Activated CD8-positive, alpha-beta T cell treated with anti-CD3 and anti-CD28 coated beads for 36 hours (primary cell): ENCODE results near the gene SLC22A2. TPM values are rescaled to one million over a fixed set of nuclear protein-coding genes. Genes with fewer than 3 reads are reported as not detected.

Source experiments
- ATAC-seq: fragments of 200-7000 bp; cut with Tn5 transposase; one replicate; pipeline ENCODE4 v1.10.0; 2021; ENCODE audit warnings: mild to moderate bottlenecking, moderate library complexity
- CTCF ChIA-PET: fragments of 350-600 bp; sonication (Branson Sonifier 250); formaldehyde crosslinking; loops from one replicate; lab custom pipeline; 2021; ENCODE audit warnings: antibody characterized with exemption; lab: Charles Lee
- POLR2A ChIA-PET: fragments of 350-600 bp; sonication (Branson Sonifier 250); formaldehyde crosslinking; loops from one replicate; lab custom pipeline; 2021; ENCODE audit warnings: antibody characterized with exemption; lab: Charles Lee
- DNase-seq: peaks from one replicate; pipeline ENCODE4 v3.0.0-alpha.2; 2020
- H3K27ac Mint-ChIP-seq: one replicate; pipeline ENCODE4 v1.8.0; 2021; ENCODE audit warnings: mild to moderate bottlenecking, mixed read lengths
- H3K27me3 Mint-ChIP-seq: one replicate; pipeline ENCODE4 v1.8.0; 2021; ENCODE audit warnings: mixed read lengths
- H3K36me3 Mint-ChIP-seq: one replicate; pipeline ENCODE4 v1.8.0; 2021; ENCODE audit warnings: low read depth, mixed read lengths
- H3K4me1 Mint-ChIP-seq: one replicate; pipeline ENCODE4 v1.8.0; 2021; ENCODE audit warnings: low read depth, mixed read lengths
- H3K4me3 Mint-ChIP-seq: one replicate; pipeline ENCODE4 v1.8.0; 2021; ENCODE audit warnings: mild to moderate bottlenecking, moderate library complexity, mixed read lengths
- H3K9me3 Mint-ChIP-seq: one replicate; pipeline ENCODE4 v1.8.0; 2021; ENCODE audit warnings: mixed read lengths
- intact Hi-C: fragments of 100-400 bp; cut with micrococcal nuclease; formaldehyde crosslinking; loops from one replicate; pipeline ENCODE4 v1.10.0; 2022
- total RNA-seq, 2 experiments: library from RNA; stranded (reverse); gene quantifications; one replicate each; pipeline ENCODE4 v1.2.3, GENCODE V29; 2021
- TF ChIP-seq, protein P1 (sequence below): fragments of 200-600 bp; IDR thresholded peaks from one replicate; pipeline ENCODE4 v1.8.0; 2022; ENCODE audit warnings: antibody characterized with exemption, mild to moderate bottlenecking

SLC22A2 gene
- total RNA-seq, 2 experiments from 2014 or later, result not detected

DNA sequence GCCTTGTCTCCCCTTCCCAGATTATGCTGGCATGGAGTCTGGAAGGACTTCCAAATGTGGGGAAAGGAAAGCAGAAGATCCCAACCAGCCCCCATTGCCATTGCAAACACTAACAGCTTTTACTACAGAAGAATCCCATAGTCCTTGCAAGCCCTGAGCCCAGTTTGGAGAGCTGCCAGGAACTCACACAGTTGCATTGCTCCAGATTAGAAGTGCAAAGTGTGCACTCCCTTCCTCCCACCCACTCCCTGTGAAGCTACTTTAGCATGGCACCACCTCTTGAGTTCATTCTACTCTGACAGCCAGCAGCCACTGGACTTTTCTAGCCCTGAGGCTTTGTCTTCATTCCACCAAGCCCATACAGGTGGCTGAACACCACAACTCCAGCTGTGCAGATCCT, 67.6 kb downstream of the SLC22A2 start:
- ATAC-seq, result no peak
- intact Hi-C loops, result no loop called here
- no peak for DNase-seq
- Mint-ChIP-seq H3K27me3 (peaks cover 3% of the 10 kb centered on the region), H3K4me1 (no peaks in the 10 kb centered on the region), H3K27ac (no peak overlapping the region), H3K36me3 (no peaks in the 10 kb centered on the region), H3K9me3 (peaks cover 28% of the 10 kb centered on the region), H3K4me3 (no peak overlapping the region)
- ChIA-PET POLR2A (no interaction called here), CTCF (interaction anchor here (1.0 kb wide), 1 partner anchor 265 kb away, joined by 4 read pairs; no protein-coding TSS in a partner anchor)
- TF ChIP-seq, protein P1, sequence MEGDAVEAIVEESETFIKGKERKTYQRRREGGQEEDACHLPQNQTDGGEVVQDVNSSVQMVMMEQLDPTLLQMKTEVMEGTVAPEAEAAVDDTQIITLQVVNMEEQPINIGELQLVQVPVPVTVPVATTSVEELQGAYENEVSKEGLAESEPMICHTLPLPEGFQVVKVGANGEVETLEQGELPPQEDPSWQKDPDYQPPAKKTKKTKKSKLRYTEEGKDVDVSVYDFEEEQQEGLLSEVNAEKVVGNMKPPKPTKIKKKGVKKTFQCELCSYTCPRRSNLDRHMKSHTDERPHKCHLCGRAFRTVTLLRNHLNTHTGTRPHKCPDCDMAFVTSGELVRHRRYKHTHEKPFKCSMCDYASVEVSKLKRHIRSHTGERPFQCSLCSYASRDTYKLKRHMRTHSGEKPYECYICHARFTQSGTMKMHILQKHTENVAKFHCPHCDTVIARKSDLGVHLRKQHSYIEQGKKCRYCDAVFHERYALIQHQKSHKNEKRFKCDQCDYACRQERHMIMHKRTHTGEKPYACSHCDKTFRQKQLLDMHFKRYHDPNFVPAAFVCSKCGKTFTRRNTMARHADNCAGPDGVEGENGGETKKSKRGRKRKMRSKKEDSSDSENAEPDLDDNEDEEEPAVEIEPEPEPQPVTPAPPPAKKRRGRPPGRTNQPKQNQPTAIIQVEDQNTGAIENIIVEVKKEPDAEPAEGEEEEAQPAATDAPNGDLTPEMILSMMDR, result no peak

GRCh38 chr6:160190081-160190480, 68.5 kb downstream of the SLC22A2 start:
- H3K27ac Mint-ChIP-seq, result no peak overlapping the region
- no peak overlapping the region for H3K4me3 Mint-ChIP-seq
- CTCF ChIA-PET, result interaction anchor here (0.9 to 1.0 kb wide), 2 partner anchors 51 to 266 kb away, joined by 3 to 4 read pairs; no protein-coding TSS in a partner anchor
- POLR2A ChIA-PET, result no interaction called here
- ATAC-seq (no peak), DNase-seq (no peak)
- H3K4me1 Mint-ChIP-seq, result no peaks in the 10 kb centered on the region
- intact Hi-C loops, result no loop called here
- no peaks in the 10 kb centered on the region for H3K36me3 Mint-ChIP-seq
- peaks cover 6% of the 10 kb centered on the region for H3K27me3 Mint-ChIP-seq
- peaks cover 28% of the 10 kb centered on the region for H3K9me3 Mint-ChIP-seq
- TF ChIP-seq, protein P1, result no peak

DNA sequence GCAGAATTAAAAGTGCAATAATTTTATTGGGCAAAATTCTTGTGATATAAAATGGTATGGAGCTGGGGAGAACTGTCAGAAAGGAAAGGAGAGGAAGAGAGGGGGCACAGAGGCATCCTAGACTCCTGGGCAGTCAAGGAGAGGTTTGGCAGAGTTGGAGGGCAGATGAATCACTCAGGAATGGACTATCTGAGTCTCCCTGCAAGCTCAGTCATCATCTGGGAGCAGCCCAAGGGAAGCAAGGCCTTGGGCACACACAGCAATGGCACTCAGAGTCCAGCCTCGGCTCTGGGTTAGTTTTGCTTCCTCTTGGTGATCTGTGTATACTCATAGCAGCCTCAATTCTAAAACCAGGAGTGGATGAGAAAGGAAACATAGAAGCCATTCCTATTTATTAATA, 69.8 kb downstream of the SLC22A2 start:
- no peak for DNase-seq

GRCh38 chr6:160180706-160181105, 77.9 kb downstream of the SLC22A2 start:
- ChIA-PET POLR2A (no interaction called here), CTCF (no interaction called here)
- Mint-ChIP-seq H3K9me3 (peaks cover under 1% of the 10 kb centered on the region), H3K27ac (no peak overlapping the region), H3K4me3 (no peak overlapping the region), H3K36me3 (no peaks in the 10 kb centered on the region), H3K27me3 (peaks cover 23% of the 10 kb centered on the region), H3K4me1 (no peaks in the 10 kb centered on the region)
- ATAC-seq (no peak), DNase-seq (no peak)
- TF ChIP-seq, protein P1, result no peak
- intact Hi-C loops, result no loop called here

More for the DNA sequence above, 69.8 kb downstream of the SLC22A2 start:
- ChIA-PET CTCF (no interaction called here), POLR2A (no interaction called here)
- no peaks in the 10 kb centered on the region for H3K4me1 Mint-ChIP-seq
- TF ChIP-seq, protein P1, result no peak
- H3K9me3 Mint-ChIP-seq, result peaks cover 17% of the 10 kb centered on the region
- peaks cover 14% of the 10 kb centered on the region for H3K27me3 Mint-ChIP-seq
- intact Hi-C loops, result no loop called here
- no peak overlapping the region for H3K4me3 Mint-ChIP-seq
- no peak overlapping the region for H3K27ac Mint-ChIP-seq
- ATAC-seq, result no peak
- H3K36me3 Mint-ChIP-seq, result no peaks in the 10 kb centered on the region

DNA sequence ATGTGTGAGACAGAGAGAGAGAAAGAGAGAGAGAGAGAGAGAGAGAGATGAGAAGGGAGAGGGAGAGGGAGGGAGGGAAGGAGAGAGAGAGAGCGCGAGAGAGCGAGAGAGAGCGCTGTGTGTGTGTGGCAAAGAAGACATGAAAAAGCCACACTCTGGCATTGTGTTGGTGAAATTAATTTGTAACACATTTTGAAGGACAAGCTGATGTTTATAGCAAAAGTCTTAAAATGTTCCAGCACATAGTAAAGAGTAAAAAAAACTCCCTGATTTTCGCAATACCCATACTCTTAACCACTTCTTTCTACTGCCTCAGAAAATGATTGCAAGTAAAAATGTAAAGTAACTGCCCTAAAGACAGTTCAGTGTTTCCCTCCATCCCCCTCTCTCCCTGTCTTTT, 80.3 kb downstream of the SLC22A2 start:
- ATAC-seq (no peak), DNase-seq (no peak)
- POLR2A ChIA-PET, result no interaction called here
- CTCF ChIA-PET, result no interaction called here
- no peak overlapping the region for H3K4me3 Mint-ChIP-seq
- H3K9me3 Mint-ChIP-seq, result no peaks in the 10 kb centered on the region
- H3K4me1 Mint-ChIP-seq, result no peaks in the 10 kb centered on the region
- H3K27me3 Mint-ChIP-seq, result peaks cover 12% of the 10 kb centered on the region
- intact Hi-C loops, result no loop called here
- H3K36me3 Mint-ChIP-seq, result no peaks in the 10 kb centered on the region
- H3K27ac Mint-ChIP-seq, result no peak overlapping the region
- TF ChIP-seq, protein P1, result no peak
